Dermis microvascular lymphatic vessel endothelial cell (primary cell): ENCODE data around the gene JMJD1C. TPM values are rescaled to one million over a fixed set of nuclear protein-coding genes. Genes with fewer than 3 reads are reported as not detected.
"Not testable (repeated sequence)": the region's sequence is repeated elsewhere in the genome, so short reads cannot be mapped to it uniquely, and the experiment has no call there.

Source experiments
- DNase-seq, 2 donors: peaks; one replicate each; pipeline versions ENCODE4 v3.0.0 to v3.0.0-alpha.2; 2010; ENCODE audit warnings: low read depth in 2 of 2
- total RNA-seq: library from RNA; depleted of rRNA; stranded (reverse); fragments of >200 nt; gene quantifications from 2 replicates; pipeline ENCODE4 v1.2.1, GENCODE V29; 2014

The JMJD1C gene
- total RNA-seq, 1 donor from 2014 or later: 103 TPM

DNA sequence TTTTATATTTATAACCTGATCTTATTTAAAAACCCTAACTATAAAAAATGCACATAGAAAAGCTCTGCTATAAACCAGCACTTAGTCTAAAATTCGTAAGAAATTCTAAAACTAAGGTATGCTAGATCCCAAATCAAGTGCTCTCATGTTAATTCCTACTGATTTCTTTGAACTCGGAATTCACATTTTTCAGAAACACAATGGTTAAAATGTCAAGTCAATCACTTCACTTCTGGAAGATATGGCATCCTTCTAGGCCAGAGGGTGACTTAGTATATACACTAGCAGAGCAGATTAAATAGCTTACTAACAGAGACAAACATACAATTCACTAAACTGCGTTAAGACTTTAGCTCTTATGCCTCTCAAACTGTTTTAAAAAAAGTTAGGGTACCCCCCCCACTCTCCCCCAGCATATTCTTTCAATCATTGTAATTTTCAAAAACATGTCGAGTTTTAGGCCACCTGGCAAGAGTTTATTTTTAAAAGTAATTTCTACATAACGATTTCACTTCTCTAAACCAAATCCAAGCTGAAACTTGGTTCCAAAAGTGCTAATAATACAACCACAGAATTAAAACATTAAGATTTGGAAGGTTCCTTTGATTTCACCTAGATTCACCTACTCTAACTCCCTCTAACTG is 203.2 kb downstream of the JMJD1C start:
- no peak for DNase-seq

GRCh38 chr10:63261496-63261895 is 204.3 kb downstream of the JMJD1C start:
- DNase-seq: no peak

GRCh38 chr10:63260860-63261251 is 204.9 kb downstream of the JMJD1C start:
- no peak for DNase-seq

GRCh38 chr10:63260103-63260859 is 205.5 kb downstream of the JMJD1C start:
- DNase-seq: no peak

DNA sequence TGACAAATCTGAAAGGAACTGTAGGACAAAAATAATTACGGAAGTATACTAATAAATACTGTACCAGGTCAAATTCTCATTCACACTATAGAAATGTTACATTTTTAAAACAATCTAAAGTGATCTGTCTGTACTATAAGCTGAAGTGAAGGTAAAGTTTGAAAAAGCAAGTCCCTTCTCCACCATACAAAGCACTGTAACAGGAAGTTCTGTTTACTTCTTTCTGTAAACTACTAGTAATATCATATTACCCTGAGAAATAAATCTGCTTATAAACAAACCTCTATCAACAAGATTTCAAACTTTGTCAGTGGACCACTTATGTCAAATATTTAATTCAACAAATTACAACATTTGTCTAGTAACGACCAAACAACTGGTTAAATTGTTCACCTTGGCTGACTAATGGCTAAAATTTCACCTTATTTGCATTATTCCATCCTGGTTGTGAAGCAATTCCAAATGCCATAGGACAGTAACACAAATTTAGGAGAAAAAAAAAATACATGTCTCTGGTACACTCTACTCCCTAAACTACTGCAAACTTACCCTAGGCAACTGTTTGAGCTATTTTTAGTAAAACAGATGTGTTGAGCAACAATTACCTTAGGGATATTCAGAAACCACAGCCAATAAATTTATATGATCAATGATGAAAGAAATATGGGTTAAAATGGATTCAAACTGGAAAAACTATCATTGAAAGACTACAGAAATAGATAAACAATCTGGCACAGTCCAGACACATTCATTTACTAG is 206.7 kb downstream of the JMJD1C start:
- DNase-seq: no peak

GRCh38 chr10:63257778-63258177 is 208.0 kb downstream of the JMJD1C start:
- DNase-seq: no peak

- DNase-seq: peak; percentile 55 to 66
Observed at GRCh38 chr10:63256009-63256773, 209.6 kb downstream of the JMJD1C start.

GRCh38 chr10:63255316-63255715 is 210.5 kb downstream of the JMJD1C start:
- DNase-seq: no peak

- no peak for DNase-seq
Observed at GRCh38 chr10:63253040-63253439, 212.7 kb downstream of the JMJD1C start.

DNA sequence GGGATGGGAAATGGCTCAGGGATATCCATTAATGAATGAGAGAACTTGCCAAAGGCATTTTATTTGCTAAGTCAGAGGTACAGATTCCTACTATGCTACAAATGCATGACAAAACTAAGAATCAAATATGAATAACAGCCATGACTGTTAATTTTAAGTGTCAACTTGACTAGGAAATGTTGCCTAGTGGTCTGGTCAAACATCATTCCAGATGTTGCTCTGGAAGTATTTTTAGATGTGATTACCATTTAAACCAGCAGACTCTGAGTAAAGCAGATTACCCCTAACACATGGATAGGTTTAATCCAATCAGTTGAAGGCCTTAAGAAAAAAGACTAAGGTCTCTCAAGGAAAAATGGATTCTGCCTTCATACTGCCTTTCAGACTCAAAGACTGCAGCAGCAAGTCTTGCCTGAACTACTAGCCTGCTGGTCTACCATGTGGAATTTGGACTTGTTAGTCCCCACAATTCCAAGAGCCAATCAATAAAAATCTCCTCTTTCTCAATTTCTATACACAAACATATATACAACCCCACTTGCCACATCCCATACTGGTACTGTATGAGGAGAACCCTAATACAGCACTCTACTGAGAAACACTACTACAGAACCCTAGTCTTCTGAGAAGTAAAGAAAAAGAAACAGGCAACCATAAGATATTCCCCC is 213.5 kb downstream of the JMJD1C start:
- no peak for DNase-seq

GRCh38 chr10:63250032-63250431 is 215.7 kb downstream of the JMJD1C start:
- no peak for DNase-seq

GRCh38 chr10:63247771-63248170 is 218.0 kb downstream of the JMJD1C start:
- peak in 1 of 2 donors; percentile 79 for DNase-seq

- DNase-seq: no peak
Observed at GRCh38 chr10:63246356-63246755, 219.4 kb downstream of the JMJD1C start.

DNA sequence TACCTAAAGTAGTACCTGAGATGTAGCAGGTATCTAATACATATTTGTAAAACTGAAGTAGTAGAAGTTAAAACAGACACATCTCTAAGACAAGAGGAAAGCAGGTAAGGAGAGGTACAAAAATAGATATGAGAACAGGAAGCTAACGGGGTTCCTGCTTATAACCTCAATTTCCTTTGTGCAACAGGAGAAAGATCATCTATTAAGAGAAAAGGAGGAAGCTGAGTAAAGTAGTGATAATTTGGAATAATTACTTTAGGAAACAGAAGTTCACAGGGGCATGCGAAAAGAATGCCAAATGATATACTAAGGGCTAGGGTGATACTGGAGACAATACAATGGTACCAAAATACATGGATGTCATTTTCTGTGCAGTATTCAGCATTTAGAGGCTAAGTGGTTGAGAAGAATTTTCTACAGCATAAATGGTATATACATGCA is 223.9 kb downstream of the JMJD1C start:
- peak in 1 of 2 donors; percentile 70 for DNase-seq

GRCh38 chr10:63240807-63241206 is 225.0 kb downstream of the JMJD1C start:
- DNase-seq: no peak

DNA sequence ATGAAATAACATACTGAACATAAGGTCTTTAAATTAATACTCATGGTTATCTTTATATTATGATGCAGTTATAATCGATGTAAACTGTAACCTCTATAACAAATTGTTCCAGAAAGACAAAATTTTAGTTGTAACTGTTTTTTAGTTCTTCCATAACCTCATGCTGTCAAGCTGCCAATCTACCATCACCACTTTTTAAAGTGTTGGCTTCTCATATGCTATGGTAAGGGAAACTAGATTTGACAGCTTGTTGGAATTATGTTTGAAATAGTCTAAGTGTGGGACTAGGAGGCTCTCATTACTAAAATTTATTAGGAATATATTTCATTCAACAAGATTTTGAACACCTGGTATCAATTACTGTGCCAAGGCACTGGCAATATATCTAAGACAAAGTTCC is 227.3 kb downstream of the JMJD1C start:
- no peak for DNase-seq

GRCh38 chr10:63237396-63237795 is 228.4 kb downstream of the JMJD1C start:
- DNase-seq: no peak

DNA sequence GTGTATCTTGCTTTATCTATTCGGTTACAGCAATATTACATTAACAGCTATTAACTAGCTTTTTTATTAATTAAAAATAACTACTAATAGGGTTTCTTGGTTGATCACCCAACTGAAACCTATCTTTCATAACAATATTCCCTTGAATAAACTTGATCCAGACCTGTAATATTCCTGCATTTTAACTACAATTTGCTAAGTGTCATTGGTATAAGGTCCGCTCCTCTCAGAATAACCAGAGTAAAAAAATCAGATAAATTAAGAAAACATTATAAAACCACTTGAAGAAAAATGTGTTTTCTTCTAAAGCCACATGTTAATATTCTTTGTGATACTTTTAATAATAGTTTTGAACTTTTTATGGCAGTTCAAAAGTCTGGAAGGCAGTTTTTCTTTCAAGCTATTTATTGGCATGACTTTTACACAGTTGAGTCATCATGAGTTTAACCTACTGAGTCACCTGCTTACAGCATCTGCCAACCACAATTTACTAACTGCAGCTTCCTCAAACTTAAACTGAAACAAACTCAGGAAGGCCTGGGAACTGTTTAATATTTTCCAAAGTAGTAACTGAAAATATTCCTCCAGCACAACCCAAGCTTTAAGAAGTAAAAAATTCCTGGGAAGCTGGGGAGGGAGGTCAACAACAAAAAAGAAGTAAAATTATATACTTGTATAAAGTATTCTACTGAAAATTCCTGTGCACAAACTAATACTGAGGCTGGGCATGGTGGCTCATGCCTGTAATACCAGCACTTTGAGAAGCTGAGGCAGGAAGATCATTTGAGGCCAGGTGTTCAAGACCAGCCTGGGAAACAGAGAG is 229.5 kb downstream of the JMJD1C start:
- DNase-seq: peak; percentile 78 to 95

GRCh38 chr10:63235136-63235535 is 230.6 kb downstream of the JMJD1C start:
- not testable (repeated sequence) for DNase-seq

DNA sequence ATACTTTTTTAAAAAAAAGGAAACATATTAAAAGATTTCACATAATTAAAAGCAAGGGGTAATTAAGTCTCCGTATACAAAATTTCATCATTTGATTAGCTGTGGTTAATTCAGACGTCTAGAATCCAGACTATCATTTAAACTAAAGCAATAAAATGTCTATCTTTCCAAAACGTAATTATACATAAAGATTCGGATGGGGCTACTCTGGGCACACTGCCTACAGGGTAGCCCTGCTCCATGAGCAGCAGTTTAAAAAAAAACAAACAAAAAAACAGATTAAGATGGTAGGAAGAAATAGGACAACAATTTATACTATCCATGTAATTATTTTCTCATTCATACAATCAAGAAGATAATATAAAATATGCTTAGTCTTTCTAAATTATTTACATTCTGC is 236.6 kb downstream of the JMJD1C start:
- DNase-seq: no peak
